Measurements from ENCODE around the gene CD22.
"Not testable (repeated sequence)": the region's sequence is repeated elsewhere in the genome, so short reads cannot be mapped to it uniquely, and the experiment has no call there.

DNA sequence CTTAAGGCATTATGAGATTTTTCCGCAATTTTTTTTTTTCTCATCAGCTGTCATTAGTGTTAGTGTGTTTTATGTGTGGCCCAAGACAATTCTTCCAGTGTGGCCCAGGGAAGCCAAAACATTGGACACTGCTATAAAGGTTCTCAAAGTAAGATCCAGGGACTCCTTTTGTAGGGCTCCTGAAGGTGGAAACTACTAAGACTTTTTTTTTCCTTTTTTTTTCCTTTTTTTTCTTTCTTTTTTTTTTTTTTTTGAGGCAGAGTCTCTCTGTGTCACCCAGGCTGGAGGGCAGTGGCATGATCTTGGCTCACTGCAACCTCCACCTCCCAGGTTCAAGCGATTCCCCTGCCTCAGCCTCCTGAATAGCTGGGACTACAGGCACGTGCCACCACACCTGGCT, 43.5 kb upstream of the CD22 start:
- not testable (repeated sequence) for TF ChIP-seq SP1 (IDR thresholded peaks at IDR 0.05); FOXM1 (IDR thresholded peaks at IDR 0.05; ENCODE audit: borderline replicate concordance); LEF1 (IDR thresholded peaks at IDR 0.05; ENCODE audit: borderline replicate concordance); L3MBTL2 (conservative IDR thresholded peaks at IDR 0.05); ZNF384 (IDR thresholded peaks at IDR 0.05); FOXA1 (IDR thresholded peaks at IDR 0.05); BHLHE40 (IDR thresholded peaks at IDR 0.05; ENCODE audit: borderline replicate concordance); TARDBP (IDR thresholded peaks at IDR 0.05); HDGF (IDR thresholded peaks at IDR 0.05; ENCODE audit: borderline replicate concordance)

Measured in HEK293T (cell line).